Loucy (cell line): ENCODE results near the gene KLF18.
"Not testable (repeated sequence)": the region's sequence is repeated elsewhere in the genome, so short reads cannot be mapped to it uniquely, and the experiment has no call there.

ENCODE experiments used
- CTCF ChIP-seq: fragments of 200-600 bp; sonication (generic); conservative IDR thresholded peaks from 2 replicates; pipeline ENCODE4 v1.5.1; 2014; ENCODE audit warnings: mild to moderate bottlenecking, antibody characterized with exemption, low read length
- EZH2phosphoT487 ChIP-seq: fragments of 200-600 bp; IDR thresholded peaks from 2 replicates; pipeline ENCODE4 v1.6.1; 2018; ENCODE audit warnings: antibody characterized with exemption, mild to moderate bottlenecking, moderate library complexity, borderline replicate concordance

GRCh38 chr1:44139565-44139964 is 1.9 kb downstream of the KLF18 start:
- not testable (repeated sequence) for TF ChIP-seq CTCF, EZH2phosphoT487
